Left ventricle myocardium inferior (tissue), 1 donor: ENCODE results near the gene TTLL5. TPM values are rescaled to one million over a fixed set of nuclear protein-coding genes. Genes with fewer than 3 reads are reported as not detected.

Experiments used
- DNase-seq: peaks from one replicate; pipeline ENCODE4 v3.0.0-alpha.2; 2020
- H3K27ac ChIP-seq: fragments of 200-600 bp; replicated peaks from 2 replicates; pipeline ENCODE4 v1.8.0; 2021
- H3K27me3 ChIP-seq: fragments of 200-600 bp; 2 replicates; pipeline ENCODE4 v1.8.0; 2021; ENCODE audit warnings: low read depth
- H3K36me3 ChIP-seq: fragments of 200-600 bp; 2 replicates; pipeline ENCODE4 v1.8.0; 2021
- H3K4me1 ChIP-seq: fragments of 200-600 bp; 2 replicates; pipeline ENCODE4 v1.8.0; 2021
- H3K4me3 ChIP-seq: fragments of 200-600 bp; 2 replicates; pipeline ENCODE4 v1.8.0; 2021; ENCODE audit warnings: mild to moderate bottlenecking, moderate library complexity
- H3K9me3 ChIP-seq: fragments of 200-600 bp; replicated peaks from 2 replicates; pipeline ENCODE4 v1.8.0; 2021
- CTCF ChIP-seq: fragments of 200-600 bp; IDR thresholded peaks from 2 replicates; pipeline ENCODE4 v1.8.0; 2021; ENCODE audit warnings: antibody characterized with exemption, mild to moderate bottlenecking, borderline replicate concordance
- intact Hi-C: fragments of 100-400 bp; cut with micrococcal nuclease; formaldehyde crosslinking; loops from one replicate; pipeline ENCODE4 v1.11.0; 2022
- total RNA-seq: library from RNA; stranded (reverse); fragmentation: NEBNext Ultra II Directional; extraction: Animal tissue kit (Norgen Biotek cat#: 25700); gene quantifications from one replicate; pipeline ENCODE4 v1.2.1, GENCODE V29; 2021
- donor health status: DM: no; HTN: yes; CAD: no; lungs with severe emphysema.

The TTLL5 gene
- total RNA-seq, 1 donor from 2014 or later = 16.3 TPM

GRCh38 chr14:75866970-75867369 lies 205.9 kb downstream of the TTLL5 start:
- intact Hi-C loops = no loop called here
- Histone ChIP-seq H3K9me3 (no peaks in the 10 kb centered on the region), H3K36me3 (no peaks in the 10 kb centered on the region), H3K4me1 (peaks cover 47% of the 10 kb centered on the region), H3K27me3 (no peaks in the 10 kb centered on the region), H3K4me3 (no peak overlapping the region), H3K27ac (peak overlapping the region; percentile 79)
- no peak for TF ChIP-seq CTCF
- DNase-seq = no peak

GRCh38 chr14:75871181-75871880 lies 210.3 kb downstream of the TTLL5 start:
- DNase-seq = no peak
- Histone ChIP-seq H3K4me1 (peaks cover 55% of the 10 kb centered on the region), H3K4me3 (no peak overlapping the region), H3K27ac (peak overlapping the region; percentile 23), H3K9me3 (no peaks in the 10 kb centered on the region), H3K36me3 (no peaks in the 10 kb centered on the region), H3K27me3 (no peaks in the 10 kb centered on the region)
- TF ChIP-seq CTCF = no peak
- intact Hi-C loops = no loop called here

- peaks cover 32% of the 10 kb centered on the region for H3K4me1 ChIP-seq
- intact Hi-C loops = no loop called here
- no peaks in the 10 kb centered on the region for H3K36me3 ChIP-seq
- no peaks in the 10 kb centered on the region for H3K27me3 ChIP-seq
- no peak for TF ChIP-seq CTCF
- H3K9me3 ChIP-seq = no peaks in the 10 kb centered on the region
- no peak for DNase-seq
- H3K27ac ChIP-seq = peak overlapping the region; percentile 48
- no peak overlapping the region for H3K4me3 ChIP-seq
Measured at GRCh38 chr14:75875958-75876357, 214.9 kb downstream of the TTLL5 start.

- TF ChIP-seq CTCF = no peak
Measured at GRCh38 chr14:75876530-75876929, 215.5 kb downstream of the TTLL5 start.

GRCh38 chr14:75877292-75877691 lies 216.2 kb downstream of the TTLL5 start:
- Histone ChIP-seq H3K4me3 (no peak overlapping the region), H3K9me3 (no peaks in the 10 kb centered on the region), H3K36me3 (peaks cover under 1% of the 10 kb centered on the region), H3K4me1 (peaks cover 21% of the 10 kb centered on the region), H3K27me3 (no peaks in the 10 kb centered on the region), H3K27ac (peak overlapping the region; percentile 48)
- DNase-seq = no peak
- TF ChIP-seq CTCF = no peak
- intact Hi-C loops = no loop called here

More at GRCh38 chr14:75876530-75876929, 215.5 kb downstream of the TTLL5 start:
- Histone ChIP-seq H3K9me3 (no peaks in the 10 kb centered on the region), H3K4me1 (peaks cover 26% of the 10 kb centered on the region), H3K27ac (peak overlapping the region; percentile 48), H3K27me3 (no peaks in the 10 kb centered on the region), H3K4me3 (no peak overlapping the region), H3K36me3 (no peaks in the 10 kb centered on the region)
- intact Hi-C loops = no loop called here
- no peak for DNase-seq
